OCI-LY3 (cell line): ENCODE results near the gene RHD.

Experiments
- H2AFZ ChIP-seq: fragments of 200-600, 300-600 bp; shearing (Covaris generic); 2 replicates; pipeline ENCODE4 v1.6.0; 2014; ENCODE audit warnings: antibody characterized with exemption, low read depth, low read length
- H3K27ac ChIP-seq: fragments of 200-600, 300-600 bp; sonication (generic); 2 replicates; pipeline ENCODE4 v1.5.1; 2014; ENCODE audit warnings: mild to moderate bottlenecking, low read length, moderate library complexity, mixed read lengths
- H3K27me3 ChIP-seq: fragments of 200-600, 300-600 bp; sonication (generic); 2 replicates; pipeline ENCODE4 v1.6.1; 2014; ENCODE audit warnings: low read depth, low read length, mixed read lengths
- H3K36me3 ChIP-seq: fragments of 200-600, 300-600 bp; sonication (generic); replicated peaks from 2 replicates; pipeline ENCODE3; 2014; ENCODE audit warnings: low read depth, low read length, mixed read lengths
- H3K4me1 ChIP-seq: fragments of 300-600, 200-600 bp; sonication (generic); 2 replicates; pipeline ENCODE4 v1.6.1; 2014; ENCODE audit warnings: low read length, mixed read lengths
- H3K4me2 ChIP-seq: fragments of 200-600, 300-600 bp; sonication (generic); 2 replicates; pipeline ENCODE4 v1.6.1; 2014; ENCODE audit warnings: low read length, mixed read lengths
- H3K4me3 ChIP-seq: fragments of 300-600, 200-600 bp; sonication (generic); 2 replicates; pipeline ENCODE4 v1.5.1; 2014; ENCODE audit warnings: antibody characterized with exemption, mild to moderate bottlenecking, low read length, moderate library complexity
- H3K79me2 ChIP-seq: fragments of 300-600, 200-600 bp; shearing (Covaris generic); 2 replicates; pipeline ENCODE4 v1.6.1; 2014; ENCODE audit warnings: mild to moderate bottlenecking, low read length, mixed read lengths
- H3K9ac ChIP-seq: fragments of 300-600, 200-600 bp; shearing (Covaris generic); 2 replicates; pipeline ENCODE4 v1.6.0; 2014; ENCODE audit warnings: mild to moderate bottlenecking, low read length, moderate library complexity
- H3K9me3 ChIP-seq: fragments of 200-600, 300-600 bp; shearing (Covaris generic); 2 replicates; pipeline ENCODE4 v1.6.1; 2014; ENCODE audit warnings: low read length, mixed read lengths; ENCODE audit not compliant: insufficient read depth
- H4K20me1 ChIP-seq: fragments of 200-600, 300-600 bp; sonication (generic); 2 replicates; pipeline ENCODE4 v1.6.1; 2016; ENCODE audit warnings: low read length, mixed read lengths; ENCODE audit not compliant: insufficient read depth
- CTCF ChIP-seq: fragments of 200-600, 300-600 bp; sonication (generic); IDR thresholded peaks from 2 replicates; pipeline ENCODE4 v1.5.1; 2014; ENCODE audit warnings: antibody characterized with exemption, low read length, low read depth
- EZH2phosphoT487 ChIP-seq: fragments of 200-600 bp; shearing (Covaris generic); IDR thresholded peaks from 2 replicates; pipeline ENCODE4 v1.6.1; 2018; ENCODE audit warnings: antibody characterized with exemption, mixed run types, low read depth

RHD gene

GRCh38 chr1:25239681-25240541, 32.4 kb upstream of the RHD start:
- H3K27ac ChIP-seq = peak overlapping the region; percentile 83
- peaks cover 24% of the 10 kb centered on the region for H3K36me3 ChIP-seq
- peaks cover 12% of the 10 kb centered on the region for H3K79me2 ChIP-seq
- H3K9me3 ChIP-seq = no peaks in the 10 kb centered on the region
- H3K4me3 ChIP-seq = peak overlapping the region; percentile 84
- TF ChIP-seq CTCF (peak; percentile 33), EZH2phosphoT487 (no peak)
- H4K20me1 ChIP-seq = 0 out of 2 replicates have a peak, but pooled peaks cover 3% of the 10 kb centered on the region
- H3K4me2 ChIP-seq = peak overlapping the region; percentile 75
- peak overlapping the region; percentile 81 for H2AFZ ChIP-seq
- peak overlapping the region; percentile 68 for H3K9ac ChIP-seq
- no peaks in the 10 kb centered on the region for H3K27me3 ChIP-seq
- H3K4me1 ChIP-seq = peaks cover 13% of the 10 kb centered on the region; the same call in 1 of the 2 replicates

- H3K36me3 ChIP-seq = peaks cover 40% of the 10 kb centered on the region
- H3K27ac ChIP-seq = no peak overlapping the region
- peaks cover 19% of the 10 kb centered on the region for H4K20me1 ChIP-seq
- H3K4me2 ChIP-seq = no peak overlapping the region
- TF ChIP-seq CTCF = no peak
- no peaks in the 10 kb centered on the region for H3K27me3 ChIP-seq
- H3K4me1 ChIP-seq = peaks cover 21% of the 10 kb centered on the region
- no peak overlapping the region for H3K4me3 ChIP-seq
- H3K9me3 ChIP-seq = no peaks in the 10 kb centered on the region
- H3K9ac ChIP-seq = no peak overlapping the region
- H2AFZ ChIP-seq = no peak overlapping the region
- H3K79me2 ChIP-seq = peaks cover 35% of the 10 kb centered on the region
These were observed 28.4 kb upstream of the RHD start for GRCh38 chr1:25243907-25244306.

- Histone ChIP-seq H4K20me1 (peaks cover 19% of the 10 kb centered on the region), H3K4me1 (peaks cover 15% of the 10 kb centered on the region), H3K79me2 (peaks cover 35% of the 10 kb centered on the region), H3K9ac (no peak overlapping the region), H2AFZ (no peak overlapping the region), H3K4me2 (peak overlapping the region; percentile 86), H3K4me3 (peak overlapping the region; percentile 97), H3K27me3 (no peaks in the 10 kb centered on the region), H3K27ac (no peak overlapping the region), H3K36me3 (peaks cover 40% of the 10 kb centered on the region), H3K9me3 (no peaks in the 10 kb centered on the region)
- no peak for TF ChIP-seq EZH2phosphoT487
- TF ChIP-seq CTCF = no peak
These were observed 26.9 kb upstream of the RHD start for GRCh38 chr1:25245393-25245792.

- peaks cover 40% of the 10 kb centered on the region for H3K36me3 ChIP-seq
These were observed 26.3 kb upstream of the RHD start for GRCh38 chr1:25245809-25246599.

More at GRCh38 chr1:25245809-25246599, 26.3 kb upstream of the RHD start:
- H3K9ac ChIP-seq = peak overlapping the region; percentile 99
- no peaks in the 10 kb centered on the region for H3K9me3 ChIP-seq
- H2AFZ ChIP-seq = no peak overlapping the region
- peak overlapping the region; percentile 86 for H3K4me2 ChIP-seq
- H3K27ac ChIP-seq = peak overlapping the region; percentile 95
- peak overlapping the region; percentile 97 for H3K4me3 ChIP-seq
- no peaks in the 10 kb centered on the region for H3K27me3 ChIP-seq
- peaks cover 19% of the 10 kb centered on the region for H4K20me1 ChIP-seq
- peaks cover 11% of the 10 kb centered on the region for H3K4me1 ChIP-seq
- H3K79me2 ChIP-seq = peaks cover 35% of the 10 kb centered on the region
- TF ChIP-seq EZH2phosphoT487 = no peak
- no peak for TF ChIP-seq CTCF
